GM23248 (cell line): ENCODE results near the gene LRRC63. TPM values are rescaled to one million over a fixed set of nuclear protein-coding genes. Genes with fewer than 3 reads are reported as not detected.

ENCODE experiments used
- DNase-seq: peaks from one replicate; pipeline ENCODE4 v3.0.0-alpha.2; 2015
- H2AFZ ChIP-seq: fragments of 200-600 bp; sonication (generic); 2 replicates; pipeline ENCODE4 v1.6.1; 2016; ENCODE audit warnings: antibody characterized with exemption
- H3F3A ChIP-seq: fragments of 200-600 bp; sonication (generic); 2 replicates; pipeline ENCODE4 v1.6.1; 2016; ENCODE audit warnings: mild to moderate bottlenecking, antibody characterized with exemption, mixed run types; ENCODE audit not compliant: insufficient read depth
- H3K27ac ChIP-seq: fragments of 200-600 bp; sonication (generic); 2 replicates; pipeline ENCODE4 v1.5.1; 2016; ENCODE audit warnings: mild to moderate bottlenecking
- H3K27me3 ChIP-seq: fragments of 200-600 bp; sonication (generic); replicated peaks from 2 replicates; pipeline ENCODE4 v1.6.1; 2016; ENCODE audit warnings: mild to moderate bottlenecking; ENCODE audit not compliant: insufficient read depth
- H3K36me3 ChIP-seq: fragments of 200-600 bp; sonication (generic); 2 replicates; pipeline ENCODE4 v1.6.1; 2016; ENCODE audit warnings: low read depth, mild to moderate bottlenecking
- H3K4me1 ChIP-seq: fragments of 200-600 bp; sonication (generic); 2 replicates; pipeline ENCODE4 v1.6.1; 2016; ENCODE audit warnings: mild to moderate bottlenecking; ENCODE audit not compliant: insufficient read depth
- H3K4me2 ChIP-seq: fragments of 200-600 bp; sonication (generic); one replicate; pipeline ENCODE4 v1.6.1; 2016; ENCODE audit warnings: mild to moderate bottlenecking; ENCODE audit not compliant: unreplicated experiment
- H3K4me3 ChIP-seq: fragments of 200-600 bp; sonication (generic); 2 replicates; pipeline ENCODE4 v1.5.1; 2016; ENCODE audit warnings: mild to moderate bottlenecking
- H3K79me2 ChIP-seq: fragments of 200-600 bp; sonication (generic); 2 replicates; pipeline ENCODE4 v1.6.1; 2016; ENCODE audit warnings: mild to moderate bottlenecking; ENCODE audit not compliant: insufficient read depth
- H3K9ac ChIP-seq: fragments of 200-600 bp; sonication (generic); 2 replicates; pipeline ENCODE4 v1.6.1; 2016; ENCODE audit warnings: mild to moderate bottlenecking
- H3K9me2 ChIP-seq: fragments of 200-600 bp; sonication (generic); 2 replicates; pipeline ENCODE4 v1.6.1; 2016; ENCODE audit warnings: mixed run types, mild to moderate bottlenecking, moderate library complexity; ENCODE audit not compliant: insufficient read depth
- H3K9me3 ChIP-seq: fragments of 200-600 bp; sonication (generic); one replicate; pipeline ENCODE4 v1.6.1; 2017; ENCODE audit warnings: low read depth
- H4K20me1 ChIP-seq: fragments of 200-600 bp; sonication (generic); 2 replicates; pipeline ENCODE4 v1.6.0; 2016; ENCODE audit not compliant: insufficient read depth
- EZH2 ChIP-seq: fragments of 200-600 bp; sonication (generic); IDR thresholded peaks from 2 replicates; pipeline ENCODE4 v1.6.1; 2018; ENCODE audit warnings: antibody characterized with exemption, mild to moderate bottlenecking; ENCODE audit not compliant: insufficient read depth, poor library complexity, severe bottlenecking
- EZH2phosphoT487 ChIP-seq: fragments of 200-600 bp; sonication (generic); IDR thresholded peaks from 2 replicates; pipeline ENCODE4 v1.6.1; 2018; ENCODE audit warnings: antibody characterized with exemption, moderate library complexity, mild to moderate bottlenecking, low read depth; ENCODE audit not compliant: insufficient read depth
- WGBS, 2 experiments: methylation state at CpG; one replicate each; pipeline ENCODE4 v1.1.6; 2015 to 2017; ENCODE audit warnings: low lambda C conversion rate in 2 of 2, low coverage in 1 of 2; ENCODE audit errors: missing lambda C conversion rate in 2 of 2; 5-methylcytosine and 5-hydroxymethylcytosine counted together
- in situ Hi-C: fragments of 300-500 bp; cut with MboI; formaldehyde crosslinking; loops from 2 replicates; pipeline ENCODE4 v1.15.0; 2020
- polyA plus RNA-seq: library from polyadenylated mRNA; unstranded; fragments of >200 nt; fragmentation: Nextera tagmentation; extraction: Ambion mirVana; gene quantifications from 2 replicates; pipeline ENCODE4 v1.2.1, GENCODE V29; 2016
- total RNA-seq: library from RNA; depleted of rRNA; stranded (reverse); fragments of >200 nt; shearing (Covaris generic); gene quantifications from 2 replicates; pipeline ENCODE4 v1.2.3, GENCODE V29; 2014

Gene LRRC63
- total and polyA plus RNA-seq, 2 experiments from 2014 or later = not detected

DNA sequence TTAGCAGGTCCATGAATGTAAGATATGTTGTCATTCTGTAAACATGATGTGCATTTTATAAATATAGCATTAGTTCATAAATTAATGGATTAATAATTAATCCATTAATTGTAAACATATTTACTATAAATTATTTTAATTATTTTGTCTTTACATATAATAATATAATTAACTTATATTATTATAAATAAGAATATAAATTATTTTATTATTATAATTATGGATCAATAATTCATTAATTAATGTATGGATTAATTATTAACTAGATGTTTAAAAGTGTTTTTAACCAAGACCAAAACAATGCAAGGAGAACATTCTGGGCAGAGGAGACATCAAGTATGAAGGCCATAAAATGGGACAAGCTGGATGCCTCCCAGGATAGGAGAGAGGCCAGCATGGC, 103.3 kb downstream of the LRRC63 start:
- Histone ChIP-seq H3F3A (no peaks in the 10 kb centered on the region), H4K20me1 (no peaks in the 10 kb centered on the region), H3K36me3 (no peaks in the 10 kb centered on the region), H3K27ac (no peak overlapping the region), H3K9me3 (no peaks in the 10 kb centered on the region), H3K4me3 (no peak overlapping the region), H3K4me1 (no peaks in the 10 kb centered on the region), H3K9ac (no peak overlapping the region), H3K4me2 (no peak overlapping the region), H3K27me3 (no peaks in the 10 kb centered on the region), H3K79me2 (no peaks in the 10 kb centered on the region), H2AFZ (no peak overlapping the region), H3K9me2 (no peaks in the 10 kb centered on the region; the same call in 1 of the 2 replicates)
- in situ Hi-C loops = no loop called here
- DNase-seq = no peak
- TF ChIP-seq EZH2phosphoT487 (no peak), EZH2 (no peak)

DNA sequence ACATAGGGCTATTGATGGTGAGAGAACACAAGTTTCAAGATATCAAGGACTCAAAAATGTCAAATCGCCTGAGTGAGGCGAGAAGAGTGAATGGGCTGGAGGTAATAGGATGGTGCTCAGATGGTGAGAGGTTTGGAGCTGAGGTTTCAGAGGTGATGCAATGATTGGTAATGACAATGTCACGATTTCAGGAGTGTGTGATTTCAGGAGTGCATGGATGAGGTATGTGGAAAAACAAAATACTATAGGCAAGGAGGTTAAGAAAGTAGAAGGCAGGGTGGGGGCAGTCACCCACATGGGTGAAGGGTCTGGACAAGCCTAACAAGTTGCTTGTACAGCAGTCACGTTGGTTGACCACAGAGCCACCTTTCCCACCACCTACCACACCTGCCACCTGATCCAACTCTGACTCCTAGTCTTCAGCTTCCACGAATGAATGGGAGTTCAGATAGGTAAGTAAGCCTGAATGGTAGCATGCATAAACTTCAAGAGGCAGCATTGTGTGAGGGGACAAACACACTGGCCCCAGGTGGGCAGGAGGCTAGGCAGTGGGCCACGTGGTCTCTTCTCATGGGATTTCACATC, 103.9 kb downstream of the LRRC63 start:
- no peak overlapping the region for H3K27ac ChIP-seq
- WGBS, 2 experiments = 93 to 94% methylated on average over 6 of the region's 6 CpGs
- H3K4me2 ChIP-seq = no peak overlapping the region
- H3F3A ChIP-seq = no peaks in the 10 kb centered on the region
- no peak for DNase-seq
- H3K9me2 ChIP-seq = no peaks in the 10 kb centered on the region; the same call in 1 of the 2 replicates
- no peak overlapping the region for H3K9ac ChIP-seq
- H3K36me3 ChIP-seq = no peaks in the 10 kb centered on the region
- no peaks in the 10 kb centered on the region for H4K20me1 ChIP-seq
- in situ Hi-C loops = no loop called here
- no peaks in the 10 kb centered on the region for H3K4me1 ChIP-seq
- H3K79me2 ChIP-seq = no peaks in the 10 kb centered on the region
- H3K4me3 ChIP-seq = no peak overlapping the region
- H3K27me3 ChIP-seq = no peaks in the 10 kb centered on the region
- no peaks in the 10 kb centered on the region for H3K9me3 ChIP-seq
- no peak for TF ChIP-seq EZH2
- no peak for TF ChIP-seq EZH2phosphoT487
- no peak overlapping the region for H2AFZ ChIP-seq

DNA sequence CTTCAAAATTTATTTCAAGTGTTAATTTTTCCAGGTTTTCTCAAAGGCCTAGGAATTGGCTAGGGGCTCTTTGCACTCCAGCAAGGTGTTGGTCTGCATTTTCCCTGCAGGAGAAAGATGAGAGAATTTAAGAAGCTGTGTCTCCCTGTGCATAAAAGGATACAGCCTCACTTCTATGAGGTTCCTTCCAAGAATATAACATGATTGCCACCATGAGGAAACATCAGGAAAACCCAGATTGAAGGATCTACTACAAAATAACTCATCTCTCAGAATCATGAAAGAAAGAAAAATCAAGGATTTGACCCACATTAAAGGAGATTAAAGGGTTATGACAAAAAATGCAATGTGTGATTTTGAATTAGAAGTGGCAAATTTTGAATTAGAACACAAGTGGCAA, 105.4 kb downstream of the LRRC63 start:
- Histone ChIP-seq H3K9ac (no peak overlapping the region), H2AFZ (peak overlapping the region; percentile 2; the same call in 1 of the 2 replicates), H3K36me3 (no peaks in the 10 kb centered on the region), H3K27me3 (no peaks in the 10 kb centered on the region), H3K4me3 (no peak overlapping the region), H3K9me3 (no peaks in the 10 kb centered on the region), H3K4me1 (no peaks in the 10 kb centered on the region), H3K9me2 (no peaks in the 10 kb centered on the region; the same call in 1 of the 2 replicates), H3F3A (no peaks in the 10 kb centered on the region), H4K20me1 (no peaks in the 10 kb centered on the region), H3K79me2 (no peaks in the 10 kb centered on the region), H3K27ac (no peak overlapping the region), H3K4me2 (no peak overlapping the region)
- TF ChIP-seq EZH2 (no peak), EZH2phosphoT487 (no peak)
- peak; percentile 33 for DNase-seq
- in situ Hi-C loops = no loop called here

DNA sequence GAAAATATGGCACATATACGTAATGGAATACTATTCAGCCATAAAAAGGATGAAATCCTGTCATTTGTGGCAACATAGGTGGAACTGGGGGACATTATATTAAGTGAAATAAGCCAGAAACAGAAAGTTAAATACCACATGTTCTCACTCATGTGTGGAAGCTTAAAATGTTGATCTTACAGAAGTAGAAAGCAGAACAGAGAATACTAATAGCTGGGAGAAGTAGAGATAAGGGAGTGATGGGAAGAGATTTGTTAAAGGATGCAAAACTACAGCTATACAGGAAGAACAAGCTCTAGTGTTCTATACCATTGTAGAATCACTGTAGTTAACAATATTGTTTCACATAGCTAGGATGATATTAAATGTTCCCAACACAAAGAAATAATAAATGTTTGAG, 107.3 kb downstream of the LRRC63 start:
- Histone ChIP-seq H3K36me3 (no peaks in the 10 kb centered on the region), H3K4me2 (no peak overlapping the region), H3K4me1 (no peaks in the 10 kb centered on the region), H3K27me3 (no peaks in the 10 kb centered on the region), H4K20me1 (no peaks in the 10 kb centered on the region), H3K4me3 (no peak overlapping the region), H3K9ac (no peak overlapping the region), H3K9me2 (no peaks in the 10 kb centered on the region; the same call in 1 of the 2 replicates), H3K79me2 (no peaks in the 10 kb centered on the region), H3F3A (no peaks in the 10 kb centered on the region), H2AFZ (no peak overlapping the region), H3K27ac (no peak overlapping the region), H3K9me3 (no peaks in the 10 kb centered on the region)
- TF ChIP-seq EZH2 (no peak), EZH2phosphoT487 (no peak)
- in situ Hi-C loops = no loop called here
- 88 to 96% methylated on average over 1 of the region's 1 CpG for WGBS, 2 experiments
- DNase-seq = no peak

DNA sequence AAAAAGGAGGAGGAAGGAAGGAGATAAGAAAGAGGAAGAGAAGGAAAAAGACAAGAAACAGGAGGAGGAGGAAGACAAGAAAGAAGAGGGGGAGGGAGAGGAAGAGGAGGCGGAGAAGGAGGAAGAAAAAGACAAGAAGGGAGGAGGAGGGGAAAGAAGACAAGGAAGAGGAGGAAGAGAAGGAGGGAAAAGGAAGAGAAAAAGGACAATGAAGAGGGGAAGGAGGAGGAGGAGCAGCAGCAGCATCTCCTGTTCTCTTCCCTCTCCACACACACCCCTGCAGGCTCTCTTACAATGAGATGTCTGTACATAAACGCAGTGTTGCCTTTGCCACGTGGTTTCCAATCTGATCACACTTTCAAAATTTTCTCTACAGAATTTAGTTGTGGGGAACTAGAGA, 108.7 kb downstream of the LRRC63 start:
- Histone ChIP-seq H4K20me1 (no peaks in the 10 kb centered on the region), H3K4me2 (no peak overlapping the region), H3K9ac (no peak overlapping the region), H3F3A (0 out of 2 replicates have a peak, but pooled peaks cover 5% of the 10 kb centered on the region), H3K9me3 (no peaks in the 10 kb centered on the region), H3K36me3 (no peaks in the 10 kb centered on the region), H3K27me3 (no peaks in the 10 kb centered on the region), H2AFZ (no peak overlapping the region), H3K27ac (no peak overlapping the region), H3K9me2 (no peaks in the 10 kb centered on the region), H3K79me2 (no peaks in the 10 kb centered on the region), H3K4me1 (peaks cover 12% of the 10 kb centered on the region), H3K4me3 (no peak overlapping the region)
- WGBS, 2 experiments = 63 to 67% methylated on average over 3 of the region's 3 CpGs
- TF ChIP-seq EZH2 (no peak), EZH2phosphoT487 (no peak)
- in situ Hi-C loops = no loop called here
- no peak for DNase-seq
